ENCODE results near the gene LTBP4. TPM values are rescaled to one million over a fixed set of nuclear protein-coding genes. Genes with fewer than 3 reads are reported as not detected.

LTBP4 gene
- total and polyA plus RNA-seq, 2 of the 13 experiments (the other 11 are each of a cell fraction or from before 2014, with no cell fraction given) = 0.86 to 2.3 TPM

GRCh38 chr19:40662925-40663694 is 61.9 kb downstream of the LTBP4 start (continued):
- TF ChIP-seq BRF2 (CRISPR knock-in tag; IDR thresholded peaks at IDR 0.05) (no peak), MLX (CRISPR knock-in tag; IDR thresholded peaks at IDR 0.05) (peak; percentile 54; the same call in 1 of the 2 replicates), GFI1 (CRISPR knock-in tag; IDR thresholded peaks at IDR 0.05; ENCODE audit: borderline replicate concordance) (no peak), MBD4 (IDR thresholded peaks at IDR 0.05; ENCODE audit: borderline replicate concordance, low read length) (no peak), RNF2 (conservative IDR thresholded peaks at IDR 0.05; ENCODE audit: low read depth) (peak; percentile 71; the same call in 1 of the 2 replicates), FOXA3 (CRISPR knock-in tag; IDR thresholded peaks at IDR 0.05) (peak; percentile 45; the same call in 1 of the 2 replicates), MTERF4 (CRISPR knock-in tag; IDR thresholded peaks at IDR 0.05) (0 out of 2 replicates have a peak, but pooled peaks have one; percentile 46), ATF4 (CRISPR knock-in tag; IDR thresholded peaks at IDR 0.05) (peak in 1 of 2 experiments; percentile 74; a peak in 2 of 4 replicates), GLMP (CRISPR knock-in tag; IDR thresholded peaks at IDR 0.05; ENCODE audit: borderline replicate concordance) (no peak), MTA3 (CRISPR knock-in tag; IDR thresholded peaks at IDR 0.05) (no peak), MED8 (CRISPR knock-in tag; IDR thresholded peaks at IDR 0.05; ENCODE audit: insufficient replicate concordance) (no peak), SRF (IDR thresholded peaks at IDR 0.05; ENCODE audit: low read depth, low read length) (no peak), ATF7-NPFF (CRISPR knock-in tag; IDR thresholded peaks at IDR 0.05; ENCODE audit: low read depth) (peak; percentile 85), NR2F1 (CRISPR knock-in tag; IDR thresholded peaks at IDR 0.05) (no peak), RBM39 (IDR thresholded peaks at IDR 0.05; ENCODE audit: low read depth, low read length, poor library complexity, severe bottlenecking) (no peak), ELF1 (CRISPR knock-in tag; IDR thresholded peaks at IDR 0.05) (no peak), ZNF30 (CRISPR knock-in tag; IDR thresholded peaks at IDR 0.05) (0 out of 2 replicates have a peak, but pooled peaks have one; percentile 43), FOSL1 (CRISPR knock-in tag; IDR thresholded peaks at IDR 0.05; ENCODE audit: borderline replicate concordance) (peak; percentile 16; the same call in 1 of the 2 replicates), ZEB1 (IDR thresholded peaks at IDR 0.05; ENCODE audit: insufficient replicate concordance, low read depth) (peak; percentile 3), MAFK (conservative IDR thresholded peaks at IDR 0.05 in 1 of 2, IDR thresholded peaks at IDR 0.05 in 1 of 2; ENCODE audit: low read length in 2 of 2) (no peak), CEBPG (CRISPR knock-in tag; IDR thresholded peaks at IDR 0.05) (peak; percentile 20; the same call in 1 of the 2 replicates), TP53 (CRISPR knock-in tag; conservative IDR thresholded peaks at IDR 0.05) (peak; percentile 60; the same call in 1 of the 2 replicates), CTCF (CRISPR knock-in tag; IDR thresholded peaks at IDR 0.05) (peak; percentile 97)

All from HepG2 (cell line).